C1 segment of cervical spinal cord (tissue), 14 donors: ENCODE results near the gene KDM4C.
A peak's percentile ranks its signal among the peaks of the same experiment; 100 is the strongest.

Experiments used
- DNase-seq, 14 donors: peaks; one replicate each; lab custom pipeline; 2025; lab: John Stamatoyannopoulos, UW

KDM4C gene

DNA sequence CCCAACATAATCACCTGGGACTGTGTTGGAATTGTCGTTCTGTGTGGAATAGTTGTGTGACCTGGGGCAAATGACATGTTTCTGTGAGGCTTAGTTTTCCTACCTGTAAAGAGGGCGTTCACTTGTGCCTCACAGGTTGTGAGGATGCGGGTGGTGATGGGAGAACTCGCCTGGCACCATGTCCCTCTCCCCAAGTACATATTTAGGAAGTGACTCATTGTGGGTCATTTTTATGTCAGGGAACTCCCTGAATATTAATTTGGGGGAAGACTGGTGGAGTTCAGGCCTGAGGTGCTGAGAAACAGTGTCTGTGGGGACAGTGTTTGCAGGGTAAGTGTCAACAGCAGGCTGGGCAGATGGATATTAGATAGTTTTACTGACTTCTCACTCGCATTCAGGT is 144.7 kb downstream of the KDM4C start:
- DNase-seq = peak in 1 of 14 donors; percentile 40

DNA sequence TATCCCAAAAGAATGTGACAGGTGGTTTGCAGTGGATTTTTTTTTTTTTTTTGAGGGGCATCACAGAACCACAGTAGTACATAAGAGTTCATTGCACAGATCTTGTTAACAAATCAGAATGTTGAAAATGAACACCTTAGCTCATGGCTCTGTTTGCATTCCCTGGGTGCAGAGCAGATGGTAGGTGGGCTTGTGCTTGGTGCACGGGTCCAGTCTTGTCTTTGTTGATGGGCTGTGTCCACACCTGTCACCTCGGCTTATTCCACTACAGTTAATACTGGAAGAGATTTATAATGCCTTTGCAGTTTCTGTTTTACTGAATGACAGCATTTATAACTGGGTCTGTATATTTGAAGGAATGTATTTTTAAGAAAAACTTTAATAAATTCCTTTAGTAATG is 146.6 kb downstream of the KDM4C start:
- peak in 1 of 14 donors; percentile 92 for DNase-seq

DNA sequence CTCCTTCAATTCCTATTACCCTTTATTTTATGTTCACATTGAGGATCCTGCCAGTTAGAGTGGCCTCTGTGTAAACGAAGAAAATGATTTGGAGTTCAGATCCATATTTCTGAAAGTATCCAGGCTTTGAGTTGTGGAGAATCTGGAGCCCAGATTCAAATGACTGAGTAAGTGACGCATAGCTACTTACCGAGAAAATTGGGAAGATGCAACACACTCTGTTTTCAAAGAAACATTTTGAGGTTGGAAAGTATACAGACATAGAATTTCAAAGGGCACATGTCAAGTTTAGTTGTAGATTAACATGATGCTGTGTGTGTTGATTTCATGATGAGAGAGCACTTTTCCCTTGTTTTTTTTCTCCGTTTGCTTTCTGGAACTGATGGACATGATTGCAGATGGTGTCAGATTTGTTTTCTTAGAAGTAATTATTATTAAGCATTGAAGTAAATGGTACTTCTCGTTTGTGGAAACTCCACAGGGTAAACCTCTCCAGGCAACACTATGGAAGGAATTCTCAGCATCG is 148.1 kb downstream of the KDM4C start:
- DNase-seq = peak in 1 of 14 donors; percentile 66

DNA sequence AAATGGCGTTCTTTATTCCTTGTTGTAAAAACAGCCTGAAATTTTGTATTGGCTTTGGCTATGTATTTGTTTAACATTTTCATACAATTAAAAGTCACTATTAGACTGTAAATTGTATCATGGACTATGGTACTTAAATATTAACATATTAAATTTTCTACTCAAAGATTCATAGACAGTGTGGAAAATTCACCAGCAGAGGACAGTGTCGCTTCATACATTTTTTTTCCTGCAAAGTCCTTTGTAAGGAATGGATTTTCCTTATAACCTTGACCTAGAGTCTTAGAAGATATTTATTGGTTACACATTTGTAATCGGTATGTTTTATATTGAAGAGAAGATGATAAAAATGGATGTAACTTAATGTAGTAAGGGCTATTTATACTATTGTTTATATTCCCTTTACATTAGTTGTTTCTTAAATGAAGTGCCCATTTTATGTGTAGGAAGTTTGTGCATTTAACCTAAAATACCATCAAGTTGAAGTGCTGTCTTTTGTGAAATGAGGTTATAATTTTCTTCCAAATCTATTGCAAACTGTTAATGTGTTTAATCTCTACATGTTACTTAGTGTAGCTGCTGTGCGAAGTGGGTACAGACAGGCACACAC is 150.1 kb downstream of the KDM4C start:
- DNase-seq = peak in 1 of 14 donors; percentile 62

DNA sequence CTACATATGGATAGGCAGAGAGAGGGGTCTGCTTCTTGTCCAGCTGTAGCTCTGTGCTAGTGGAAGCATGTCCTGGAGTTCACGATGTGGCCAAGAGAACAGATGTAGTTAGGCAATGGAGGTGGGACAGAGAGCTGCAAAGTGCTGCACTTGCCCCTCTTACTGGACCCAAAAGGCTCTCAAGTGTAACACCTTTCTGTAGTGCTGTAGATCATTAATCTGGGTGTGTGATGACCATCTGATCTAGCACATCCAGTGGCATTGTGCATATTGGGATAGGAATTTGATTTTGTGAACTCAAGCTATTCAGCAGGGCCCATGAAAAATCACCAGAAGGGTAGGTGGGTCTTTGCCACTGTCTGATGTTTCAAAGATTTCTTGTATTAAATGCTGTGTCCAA is 151.4 kb downstream of the KDM4C start:
- no peak for DNase-seq

DNA sequence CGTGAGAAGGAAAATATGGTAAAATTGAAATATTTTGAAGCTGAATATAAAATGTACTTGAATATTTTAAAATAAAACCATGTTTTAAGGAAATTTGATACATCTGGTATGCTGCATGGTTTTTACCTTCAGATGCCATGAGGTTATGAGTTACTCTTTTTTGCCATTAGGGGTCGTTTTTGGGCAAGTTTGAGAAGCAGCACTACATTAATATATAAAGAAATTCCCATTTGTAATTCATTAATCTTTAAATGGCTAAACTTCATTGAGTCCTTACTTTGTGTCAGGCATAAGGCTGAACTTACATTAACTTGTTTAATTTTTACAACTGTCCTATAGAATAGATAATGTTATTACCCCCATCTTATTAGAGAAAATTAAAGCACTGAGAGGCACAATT is 152.3 kb downstream of the KDM4C start:
- DNase-seq = no peak

DNA sequence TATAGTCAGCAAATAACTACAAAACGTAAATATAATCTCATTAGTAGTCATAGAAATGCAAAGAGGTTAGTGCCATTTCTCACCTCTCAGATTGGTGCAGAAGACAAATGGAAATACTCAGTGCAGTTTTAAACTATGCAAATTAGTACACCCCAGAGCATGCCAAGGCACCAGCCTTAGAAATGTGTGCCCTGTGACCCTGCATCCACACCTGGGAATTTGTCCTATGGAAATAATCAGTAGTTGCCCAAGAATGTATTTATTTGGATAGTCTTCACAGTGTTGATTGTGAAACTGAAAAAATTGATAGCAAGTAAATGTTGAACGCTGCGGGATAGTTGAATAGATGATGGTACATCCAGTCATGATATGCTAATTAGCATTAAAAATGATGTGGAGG is 152.7 kb downstream of the KDM4C start:
- no peak for DNase-seq

DNA sequence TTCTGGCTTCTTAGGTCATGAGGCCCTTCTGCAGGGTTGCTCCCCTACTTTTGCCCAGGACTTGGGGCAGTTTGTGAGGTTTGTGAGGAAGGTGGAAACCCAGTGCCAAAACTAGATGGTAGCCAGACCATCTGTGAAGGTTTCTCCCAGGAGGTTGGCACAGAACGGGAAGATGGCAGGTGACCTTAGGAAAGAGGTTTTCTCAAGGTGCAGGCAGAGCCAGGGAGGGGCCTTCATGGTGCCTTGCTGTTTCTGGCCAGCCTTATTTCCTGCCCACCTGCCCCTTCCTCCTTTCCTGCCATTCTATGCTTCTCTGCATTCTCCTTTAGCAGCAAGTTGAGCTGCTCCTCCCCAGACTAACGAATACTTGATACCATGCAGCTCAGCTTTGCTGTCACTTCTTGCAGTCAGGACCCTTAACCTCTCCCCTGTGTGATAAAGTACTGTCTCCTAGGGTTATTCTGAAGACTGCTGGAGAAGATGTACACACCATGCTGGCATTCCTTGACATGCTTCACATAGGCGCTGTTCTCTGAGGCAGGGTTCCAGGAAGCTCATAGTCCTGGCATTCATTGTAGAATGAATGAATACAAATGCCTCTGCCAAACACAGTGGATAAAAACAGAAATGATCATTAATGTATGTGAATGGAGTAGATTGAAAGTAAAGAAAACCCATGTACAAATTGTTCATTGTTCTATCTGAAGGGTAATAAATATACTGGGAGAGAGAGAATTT is 154.3 kb downstream of the KDM4C start:
- DNase-seq = peak in 3 of 14 donors; percentile 7 to 85 (median 28)

DNA sequence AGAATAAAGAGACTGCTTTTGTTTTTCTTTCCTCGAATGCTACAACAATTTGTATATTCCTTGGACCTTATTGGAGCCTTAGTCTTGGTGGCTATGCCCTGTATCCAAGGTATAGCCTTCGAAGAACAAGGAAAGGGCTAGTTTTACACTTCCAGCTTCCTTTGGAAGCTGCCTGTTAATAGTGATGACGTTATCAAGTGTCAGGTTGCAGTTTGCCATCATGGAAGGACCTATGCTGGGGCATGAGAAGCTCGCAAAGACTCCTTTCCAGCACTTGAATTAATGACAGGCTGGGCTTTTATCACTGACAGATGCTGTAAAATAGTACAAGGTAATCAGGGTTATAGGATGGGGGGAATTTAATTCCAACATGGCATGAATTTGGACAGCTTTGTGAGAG is 157.9 kb downstream of the KDM4C start:
- DNase-seq = no peak

DNA sequence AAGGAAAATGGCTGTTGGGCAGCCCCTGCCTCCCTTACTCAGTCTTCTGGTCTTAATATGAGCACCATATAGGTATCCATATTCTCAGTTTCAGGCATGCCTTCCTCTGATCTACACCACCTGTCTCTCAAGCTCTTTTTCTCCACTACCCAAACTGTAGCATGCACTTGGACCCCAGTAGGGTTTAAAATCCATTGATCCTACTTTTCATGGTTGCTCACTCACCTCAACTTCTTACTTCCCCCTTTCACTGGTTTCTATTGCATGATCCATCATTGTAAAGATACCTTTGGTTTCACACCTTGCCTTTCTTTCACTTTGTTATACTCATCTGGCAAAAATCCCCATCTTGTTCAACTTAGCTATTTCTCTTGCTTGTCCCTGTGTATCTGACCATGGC is 159.4 kb downstream of the KDM4C start:
- DNase-seq = no peak

DNA sequence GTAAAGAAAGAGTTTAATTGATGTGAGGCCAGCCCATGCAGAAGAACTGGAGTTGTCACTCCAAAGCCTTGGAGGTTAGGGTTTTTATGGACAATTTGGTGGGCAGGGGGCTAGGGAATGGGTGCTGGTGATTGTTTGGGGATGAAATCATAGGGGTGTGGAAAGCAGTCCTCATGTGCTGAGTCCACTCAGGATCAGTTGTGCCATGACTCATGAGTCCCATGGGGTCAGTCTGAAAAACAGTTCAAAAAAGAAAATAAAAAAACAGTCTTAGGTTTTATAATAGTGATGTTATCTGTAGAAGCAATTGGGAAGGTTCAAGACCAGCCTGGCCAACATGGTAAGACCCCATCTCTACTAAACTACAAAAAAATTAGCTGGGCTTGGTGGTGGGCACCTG is 162.3 kb downstream of the KDM4C start:
- DNase-seq = no peak

DNA sequence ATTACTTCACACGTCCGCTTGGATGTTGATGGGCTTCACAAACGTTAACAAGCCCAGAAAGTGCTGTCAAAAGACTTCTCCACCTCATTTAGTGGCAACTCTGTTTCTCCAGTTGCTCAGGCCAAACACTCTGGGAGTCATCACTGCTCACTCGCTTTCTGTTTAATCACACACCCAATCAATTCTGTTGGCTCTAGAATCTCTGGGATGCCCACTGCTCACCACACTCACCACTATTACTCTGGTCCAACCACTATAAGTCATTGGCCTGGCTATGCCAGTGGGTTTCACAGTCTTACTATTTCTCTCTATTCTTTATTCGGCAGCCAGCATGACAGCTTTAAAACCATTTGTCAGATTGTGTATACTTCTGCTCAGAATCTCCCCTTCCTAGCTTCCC is 163.5 kb downstream of the KDM4C start:
- no peak for DNase-seq

DNA sequence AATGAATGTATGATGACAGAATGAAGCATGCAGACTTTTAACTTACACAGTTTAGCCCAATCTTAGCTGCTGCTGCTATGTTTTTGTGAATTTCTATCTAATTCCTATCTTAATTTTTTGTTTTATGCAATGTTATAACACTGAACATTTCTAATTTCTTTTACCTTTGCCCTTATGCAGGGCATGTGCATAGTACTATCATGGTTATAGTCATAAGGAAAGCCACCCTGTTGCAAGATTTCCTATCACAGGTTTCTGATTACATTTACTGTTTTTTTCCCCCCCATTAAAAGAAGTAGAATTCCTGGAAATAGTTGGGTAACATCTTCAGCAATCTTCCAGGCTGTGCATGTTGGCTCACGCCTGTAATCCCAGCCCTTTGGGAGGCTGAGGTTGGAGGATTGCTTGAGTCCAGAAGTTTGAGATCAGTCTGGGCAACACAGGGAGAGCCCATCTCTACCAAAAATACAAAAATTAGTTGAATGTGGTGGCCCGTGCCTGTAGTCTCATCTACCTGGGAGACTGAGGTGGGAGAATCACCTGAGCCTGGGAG is 164.4 kb downstream of the KDM4C start:
- no peak for DNase-seq

DNA sequence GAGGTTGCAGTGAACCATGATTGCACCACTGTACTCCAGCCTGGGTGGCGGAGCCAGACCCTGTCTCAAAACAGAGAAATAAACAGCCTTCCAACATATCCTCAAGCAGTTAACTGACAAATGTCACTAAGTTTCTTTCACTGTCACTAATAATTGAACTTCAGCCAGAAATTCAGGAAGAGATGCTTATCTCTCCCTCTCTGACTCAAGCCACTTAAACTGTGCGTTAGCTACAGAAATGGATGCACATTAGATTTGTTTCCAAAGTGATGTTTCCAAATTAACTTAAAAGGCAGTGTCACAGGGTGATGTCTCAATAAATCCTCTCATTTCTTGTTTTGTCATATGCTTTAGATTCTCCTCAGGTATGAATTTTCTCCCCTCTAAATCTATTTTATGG is 164.9 kb downstream of the KDM4C start:
- DNase-seq = no peak

DNA sequence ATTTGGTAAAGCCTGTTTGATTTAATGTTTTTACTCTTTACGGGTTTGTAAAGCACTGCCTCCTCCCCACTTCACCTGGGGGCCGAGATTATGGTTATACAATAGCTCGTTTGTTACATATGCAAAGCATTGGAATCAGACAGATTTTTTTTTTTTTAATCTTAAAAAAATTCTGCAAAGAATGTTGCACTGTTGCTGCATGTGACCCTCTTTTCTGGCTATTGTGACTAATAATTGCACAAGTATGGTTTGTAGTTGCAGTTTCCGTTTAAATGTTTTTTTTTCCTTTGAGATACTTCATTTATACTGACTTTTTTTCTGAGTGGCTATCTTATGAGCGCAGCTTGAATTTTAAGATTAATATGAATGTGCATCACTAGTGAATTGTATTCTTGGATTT is 165.3 kb downstream of the KDM4C start:
- DNase-seq = no peak

DNA sequence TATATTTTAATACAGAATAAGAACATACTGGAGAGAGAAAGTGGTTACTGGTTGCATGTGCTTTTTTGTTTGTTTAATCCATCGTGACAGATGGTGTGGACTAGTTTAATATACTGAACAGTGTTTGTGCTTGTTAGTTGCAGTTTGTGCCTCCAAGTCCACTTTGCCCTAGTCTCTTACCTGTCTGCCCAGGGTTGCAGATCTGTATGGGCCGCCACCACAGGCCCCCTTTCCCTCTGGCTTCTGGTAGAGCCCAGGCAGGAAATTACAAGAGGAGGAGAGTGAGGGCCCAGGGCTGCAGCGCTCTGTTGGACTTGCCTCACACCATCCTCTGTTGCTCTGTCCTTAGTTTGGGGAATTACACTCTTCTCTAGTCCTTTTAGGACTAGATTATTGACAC is 166.4 kb downstream of the KDM4C start:
- peak in 1 of 14 donors; percentile 50 for DNase-seq

DNA sequence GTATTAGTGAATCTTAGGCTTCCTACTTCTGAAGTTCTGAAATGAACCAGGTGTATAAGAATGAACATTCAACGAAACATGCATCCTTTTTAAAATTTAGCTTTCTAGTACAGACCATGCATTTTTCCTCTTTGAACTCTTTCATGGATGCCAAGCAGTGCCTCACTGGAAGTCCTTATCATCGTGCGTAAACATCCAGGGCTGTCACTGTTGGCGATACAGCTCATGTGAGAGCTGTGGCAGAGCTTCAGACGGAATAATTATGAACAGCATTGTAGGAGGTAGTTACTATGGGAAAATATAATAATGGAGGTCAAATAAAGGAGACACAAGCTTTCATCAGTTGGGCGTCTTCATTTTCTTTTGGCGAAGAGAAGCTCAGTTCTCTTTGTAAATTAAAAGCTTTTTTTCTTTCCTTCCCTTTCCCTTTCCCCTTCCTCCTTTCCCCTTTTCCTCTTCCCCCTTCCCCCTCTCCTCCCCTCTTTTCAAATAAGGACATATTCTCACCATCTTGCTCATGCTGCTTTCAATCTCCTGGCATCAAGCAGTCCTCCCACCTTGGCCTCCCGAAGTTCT is 167.3 kb downstream of the KDM4C start:
- peak in 4 of 14 donors; percentile 6 to 60 (median 10) for DNase-seq

DNA sequence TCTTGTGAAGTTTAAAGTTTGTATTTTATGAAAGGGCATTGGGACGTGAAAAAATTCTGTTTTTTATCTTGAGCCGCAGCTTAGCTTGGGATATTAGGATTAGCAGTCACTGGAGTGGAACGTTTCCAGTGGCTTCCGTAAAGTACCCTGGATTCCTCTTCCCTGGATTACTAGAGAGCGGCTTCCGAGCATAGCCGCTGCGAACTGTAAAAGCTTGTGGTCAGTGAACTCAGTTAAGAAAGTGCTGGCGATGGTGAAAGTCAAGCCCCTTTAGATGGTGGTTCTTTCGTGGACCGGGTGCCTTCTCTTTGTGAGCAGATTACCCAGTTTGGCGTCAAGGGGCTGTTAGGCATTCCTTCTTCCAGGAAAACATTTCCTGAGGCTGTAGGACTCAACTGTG is 168.1 kb downstream of the KDM4C start:
- peak in 1 of 14 donors; percentile 44 for DNase-seq

DNA sequence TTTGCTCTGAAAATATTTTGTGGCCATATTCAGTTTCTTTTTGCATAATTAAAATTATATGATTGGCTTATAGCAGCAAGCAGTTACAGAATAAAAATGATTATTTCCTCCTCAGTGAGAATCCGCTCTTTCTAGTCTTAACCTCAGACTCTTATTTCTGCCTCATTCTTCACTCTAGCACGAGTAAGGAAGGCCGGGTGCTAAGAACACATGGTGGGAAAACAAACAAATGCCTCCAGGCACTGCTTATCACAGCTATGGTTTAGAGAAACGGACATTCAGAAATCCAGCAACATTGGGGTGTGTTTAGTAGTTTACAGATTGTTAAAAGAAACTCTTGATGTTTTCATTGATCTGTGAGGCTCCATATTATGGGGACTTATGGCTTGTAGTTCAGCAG is 168.7 kb downstream of the KDM4C start:
- DNase-seq = peak in 1 of 14 donors; percentile 22

DNA sequence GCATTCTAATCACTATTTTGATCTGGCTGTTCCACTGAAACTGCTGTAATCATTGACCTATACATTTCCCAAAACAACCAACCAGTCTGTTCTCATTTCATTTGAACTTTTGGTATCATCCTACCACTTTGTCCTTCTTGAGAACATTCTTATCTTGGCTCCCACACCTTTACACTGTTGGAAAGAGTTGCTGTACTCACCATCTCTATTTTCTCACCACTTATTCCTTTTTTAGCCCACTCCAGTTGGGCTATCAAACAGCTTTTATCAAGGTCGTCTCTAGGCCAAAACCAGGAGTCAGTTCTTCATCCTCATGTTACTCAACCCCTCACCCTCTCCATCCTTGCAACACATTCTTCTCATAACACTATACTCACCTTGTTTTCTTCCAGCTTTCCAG is 170.1 kb downstream of the KDM4C start:
- no peak for DNase-seq

DNA sequence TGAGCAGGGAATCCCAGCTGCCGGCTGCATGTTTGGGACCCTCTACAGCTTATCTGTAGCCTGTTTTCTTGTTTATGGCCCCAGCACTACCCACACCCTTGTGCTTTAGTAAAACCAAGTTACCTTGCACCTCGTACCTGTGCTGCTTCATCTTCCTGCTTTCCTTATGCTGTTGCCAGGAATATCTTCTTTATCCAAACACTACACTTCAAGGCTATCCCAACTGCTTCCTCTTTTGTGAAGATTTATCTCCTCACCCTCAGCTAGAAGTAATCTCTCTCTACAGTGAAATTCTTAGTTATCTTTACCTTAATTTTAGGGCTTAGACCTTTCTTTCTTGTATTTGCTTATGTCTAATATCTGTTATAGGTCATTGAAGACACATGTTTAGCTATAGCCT is 171.1 kb downstream of the KDM4C start:
- DNase-seq = no peak

DNA sequence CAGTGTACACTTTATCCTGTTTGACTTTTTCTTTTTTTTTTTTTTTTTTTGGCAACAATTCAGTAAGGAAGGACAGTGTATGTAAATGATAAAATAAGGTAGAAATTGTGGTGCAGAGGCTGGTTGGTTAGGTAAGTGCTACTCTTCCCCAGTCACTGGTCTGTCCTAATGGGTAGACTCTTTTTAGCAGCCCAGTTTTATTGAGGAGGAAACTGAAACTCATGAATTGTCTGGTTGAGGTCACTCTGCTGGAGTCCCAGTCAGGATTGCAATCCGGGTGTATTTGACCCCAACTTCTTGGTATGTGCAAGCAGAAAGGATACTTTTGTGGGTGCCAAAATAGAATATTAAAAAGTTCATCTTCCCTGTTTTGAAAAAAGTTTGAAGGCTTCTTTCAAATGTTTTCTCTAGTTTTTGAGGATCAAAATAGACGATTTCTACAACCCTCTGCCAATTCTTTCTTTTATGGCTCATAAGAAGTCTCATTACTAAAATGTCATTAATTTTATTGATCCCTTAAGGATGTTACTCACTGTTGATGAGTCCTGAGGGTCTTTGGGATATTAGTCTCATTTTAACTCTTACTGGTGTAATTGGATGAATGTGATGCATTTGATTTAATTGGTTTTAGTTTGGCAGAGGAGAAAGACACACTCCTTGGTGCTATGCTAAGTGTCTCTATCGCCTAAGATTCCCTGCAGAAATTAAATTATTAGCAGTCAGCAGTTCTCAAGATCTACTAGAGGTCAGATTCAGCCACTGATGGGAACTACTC is 171.9 kb downstream of the KDM4C start:
- no peak for DNase-seq
